ENCODE measurements around the gene ESPNL.

DNA sequence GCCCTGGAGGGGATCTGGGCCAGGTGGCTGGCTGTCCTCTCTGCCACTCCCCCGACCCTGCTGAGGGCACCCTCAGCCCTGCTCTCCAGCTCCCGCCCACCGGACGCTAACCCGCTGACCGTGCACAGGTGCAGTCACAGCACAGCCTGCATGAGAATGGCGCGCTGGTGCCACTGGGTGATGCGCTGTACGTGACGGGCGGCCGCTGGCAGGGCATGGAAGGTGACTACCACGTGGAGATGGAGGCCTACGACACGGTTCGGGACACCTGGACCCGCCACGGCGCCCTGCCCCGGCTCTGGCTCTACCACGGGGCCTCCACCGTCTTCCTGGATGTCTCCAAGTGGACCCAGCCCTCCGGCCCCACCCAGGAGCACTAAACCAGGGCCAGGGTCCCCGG is 50.5 kb downstream of the ESPNL start:
- TF ChIP-seq YY1 (IDR thresholded peaks at IDR 0.05; ENCODE audit: insufficient read depth, insufficient read length) (no peak), ZNF274 (IDR thresholded peaks at IDR 0.05; ENCODE audit: low read depth, low read length) (no peak)

All from NT2/D1 (cell line).